OCI-LY1 (cell line): Measurements from ENCODE around the gene KCNMA1.

ENCODE experiments used
- CTCF ChIP-seq: fragments of 200-600 bp; sonication (generic), shearing (Covaris generic); IDR thresholded peaks from 2 replicates; pipeline ENCODE4 v1.5.1; 2017; ENCODE audit warnings: mild to moderate bottlenecking, antibody characterized with exemption, low read length, moderate library complexity, mixed read lengths
- EZH2 ChIP-seq: fragments of 200-600 bp; sonication (generic), shearing (Covaris generic); IDR thresholded peaks from 2 replicates; pipeline ENCODE4 v1.8.0; 2017; ENCODE audit warnings: borderline replicate concordance, mixed run types, mild to moderate bottlenecking, antibody characterized with exemption, low read length, moderate library complexity, mixed read lengths

DNA sequence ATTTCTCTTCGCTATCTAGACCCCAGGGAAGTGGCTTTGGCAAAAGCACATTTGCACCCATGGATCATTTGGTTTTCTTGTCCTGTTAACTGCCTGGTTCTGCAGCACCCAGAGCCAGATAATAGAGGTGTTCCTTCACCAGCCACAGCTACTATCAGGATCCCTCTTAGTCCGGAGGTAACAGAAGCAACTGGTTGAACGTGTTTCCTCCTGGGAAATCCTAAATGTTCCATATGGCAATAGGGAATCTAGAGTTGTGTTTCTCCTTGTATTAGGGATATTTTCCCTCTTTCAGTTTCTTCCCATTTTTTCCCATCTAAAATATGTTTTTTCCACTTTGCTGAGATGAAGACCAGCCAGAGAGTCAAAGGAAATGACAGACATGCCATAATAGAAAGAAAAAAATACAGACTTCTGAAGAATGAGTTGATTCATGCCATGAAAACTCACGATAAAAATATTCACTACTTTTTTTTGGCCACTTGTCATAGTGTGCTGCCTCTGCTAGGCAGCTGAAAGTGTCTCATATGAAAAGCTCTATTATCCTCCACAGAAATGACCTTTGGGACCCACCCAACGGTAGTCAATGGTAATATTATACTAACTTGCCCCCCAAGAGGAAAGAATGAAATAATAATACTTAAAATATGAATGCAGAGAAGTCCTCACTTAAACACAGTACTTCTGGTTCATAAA is 472.8 kb downstream of the KCNMA1 start:
- TF ChIP-seq EZH2 (no peak), CTCF (no peak)
